ENCODE data around the gene FA2H. TPM values are rescaled to one million over a fixed set of nuclear protein-coding genes. Genes with fewer than 3 reads are reported as not detected.

FA2H gene
- polyA plus RNA-seq, 4 donors, result 6.7 to 17.8 (median 10.6) TPM

GRCh38 chr16:74745926-74746325 lies 28.7 kb downstream of the FA2H start:
- Histone ChIP-seq H3K27ac (ENCODE audit: low read depth in 1 of 3, low read length in 2 of 3) (no peak overlapping the region), H3K4me1 (ENCODE audit: control insufficient read depth in 3 of 3, insufficient read depth in 2 of 3, low read depth in 1 of 3, low read length in 2 of 3) (peaks cover 2 to 36% (median 4%) of the 10 kb centered on the region in 3 donors), H3K27me3 (ENCODE audit: control insufficient read depth in 3 of 3, insufficient read depth in 3 of 3, low read length in 3 of 3) (no peaks in the 10 kb centered on the region), H3K36me3 (ENCODE audit: control insufficient read depth in 3 of 3, insufficient read depth in 2 of 3, low read depth in 1 of 3, low read length in 3 of 3) (peaks cover 0 to 11% (median 0%) of the 10 kb centered on the region in 3 donors), H3K9me3 (ENCODE audit: control insufficient read depth in 2 of 2, insufficient read depth in 1 of 2, low read depth in 1 of 2, low read length in 1 of 2) (no peaks in the 10 kb centered on the region), H3K4me3 (ENCODE audit: low read depth in 1 of 3, low read length in 3 of 3) (no peak overlapping the region)
- FAIRE-seq, result no peak
- DNase-seq, result peak; percentile 36 to 69
- WGBS, 3 donors, result 59 to 88% (median 67%) methylated on average over 7 of the region's 7 CpGs

GRCh38 chr16:74745109-74745615 lies 29.5 kb downstream of the FA2H start:
- H3K27me3 ChIP-seq (ENCODE audit: control insufficient read depth in 3 of 3, insufficient read depth in 3 of 3, low read length in 3 of 3), result no peaks in the 10 kb centered on the region
- H3K4me3 ChIP-seq (ENCODE audit: low read depth in 1 of 3, low read length in 3 of 3), result no peak overlapping the region
- H3K9me3 ChIP-seq (ENCODE audit: control insufficient read depth in 2 of 2, insufficient read depth in 1 of 2, low read depth in 1 of 2, low read length in 1 of 2), result no peaks in the 10 kb centered on the region
- peaks cover 0 to 15% (median 0%) of the 10 kb centered on the region in 3 donors for H3K36me3 ChIP-seq (ENCODE audit: control insufficient read depth in 3 of 3, insufficient read depth in 2 of 3, low read depth in 1 of 3, low read length in 3 of 3)
- FAIRE-seq, result no peak
- 87 to 89% (median 87%) methylated on average over 10 of the region's 10 CpGs for WGBS, 3 donors
- no peak for DNase-seq
- H3K27ac ChIP-seq (ENCODE audit: low read depth in 1 of 3, low read length in 2 of 3), result peak overlapping the region in 1 of 3 donors; percentile 84
- H3K4me1 ChIP-seq (ENCODE audit: control insufficient read depth in 3 of 3, insufficient read depth in 2 of 3, low read depth in 1 of 3, low read length in 2 of 3), result peaks cover 4 to 36% (median 4%) of the 10 kb centered on the region in 3 donors

- no peak for DNase-seq
- H3K27ac ChIP-seq (ENCODE audit: low read depth in 1 of 3, low read length in 2 of 3), result peak overlapping the region in 2 of 3 donors; percentile 84 to 93
Measured at GRCh38 chr16:74744566-74744965, 30.1 kb downstream of the FA2H start.

DNA sequence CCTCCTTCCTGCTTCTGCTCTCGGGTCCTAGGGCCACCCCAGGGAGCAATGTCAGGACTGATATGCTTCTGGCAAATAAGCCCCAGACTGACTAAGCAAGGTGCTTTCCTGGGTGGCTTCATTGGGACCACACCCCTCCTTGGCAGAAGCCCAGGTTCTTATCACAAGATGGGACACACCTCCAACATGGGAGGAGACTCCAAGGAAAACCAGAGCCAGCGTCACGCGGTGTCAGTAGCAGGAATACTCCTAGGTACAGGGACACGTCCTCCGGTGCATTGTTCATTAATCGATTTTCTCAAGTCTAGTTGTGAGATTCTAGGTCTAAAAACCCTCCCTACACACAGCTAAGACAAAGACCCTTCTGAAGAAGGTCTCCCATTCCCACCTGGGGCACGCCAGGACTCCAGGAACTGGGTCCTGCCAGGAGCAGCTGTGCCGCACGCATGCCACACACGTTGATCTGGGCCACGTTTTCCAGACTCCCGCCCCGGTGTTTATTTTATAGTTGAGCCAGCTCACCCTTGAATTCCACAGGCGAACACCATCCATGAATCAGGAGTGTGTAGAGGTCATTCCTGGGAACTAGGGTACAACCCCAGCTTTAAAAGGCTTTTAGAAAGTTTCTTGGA lies 30.8 kb downstream of the FA2H start:
- no peaks in the 10 kb centered on the region for H3K9me3 ChIP-seq (ENCODE audit: control insufficient read depth in 2 of 2, insufficient read depth in 1 of 2, low read depth in 1 of 2, low read length in 1 of 2)
- H3K27me3 ChIP-seq (ENCODE audit: control insufficient read depth in 3 of 3, insufficient read depth in 3 of 3, low read length in 3 of 3), result no peaks in the 10 kb centered on the region
- H3K36me3 ChIP-seq (ENCODE audit: control insufficient read depth in 3 of 3, insufficient read depth in 2 of 3, low read depth in 1 of 3, low read length in 3 of 3), result peaks cover 0 to 27% (median 0%) of the 10 kb centered on the region in 3 donors
- H3K4me1 ChIP-seq (ENCODE audit: control insufficient read depth in 3 of 3, insufficient read depth in 2 of 3, low read depth in 1 of 3, low read length in 2 of 3), result peaks cover 4 to 36% (median 4%) of the 10 kb centered on the region in 3 donors
- peak overlapping the region in 1 of 3 donors; percentile 19 for H3K4me3 ChIP-seq (ENCODE audit: low read depth in 1 of 3, low read length in 3 of 3)
- H3K27ac ChIP-seq (ENCODE audit: low read depth in 1 of 3, low read length in 2 of 3), result peak overlapping the region; percentile 84 to 95 (median 93)
- WGBS, 3 donors, result 13 to 42% (median 28%) methylated on average over 15 of the region's 15 CpGs
- DNase-seq (peak; percentile 99 to 100), FAIRE-seq (no peak)

More at GRCh38 chr16:74744566-74744965, 30.1 kb downstream of the FA2H start:
- Histone ChIP-seq H3K4me1 (ENCODE audit: control insufficient read depth in 3 of 3, insufficient read depth in 2 of 3, low read depth in 1 of 3, low read length in 2 of 3) (peaks cover 4 to 36% (median 4%) of the 10 kb centered on the region in 3 donors), H3K27me3 (ENCODE audit: control insufficient read depth in 3 of 3, insufficient read depth in 3 of 3, low read length in 3 of 3) (no peaks in the 10 kb centered on the region), H3K9me3 (ENCODE audit: control insufficient read depth in 2 of 2, insufficient read depth in 1 of 2, low read depth in 1 of 2, low read length in 1 of 2) (no peaks in the 10 kb centered on the region), H3K4me3 (ENCODE audit: low read depth in 1 of 3, low read length in 3 of 3) (no peak overlapping the region), H3K36me3 (ENCODE audit: control insufficient read depth in 3 of 3, insufficient read depth in 2 of 3, low read depth in 1 of 3, low read length in 3 of 3) (peaks cover 0 to 19% (median 0%) of the 10 kb centered on the region in 3 donors)
- WGBS, 3 donors, result 85 to 93% (median 86%) methylated on average over 4 of the region's 4 CpGs
- FAIRE-seq, result no peak

DNA sequence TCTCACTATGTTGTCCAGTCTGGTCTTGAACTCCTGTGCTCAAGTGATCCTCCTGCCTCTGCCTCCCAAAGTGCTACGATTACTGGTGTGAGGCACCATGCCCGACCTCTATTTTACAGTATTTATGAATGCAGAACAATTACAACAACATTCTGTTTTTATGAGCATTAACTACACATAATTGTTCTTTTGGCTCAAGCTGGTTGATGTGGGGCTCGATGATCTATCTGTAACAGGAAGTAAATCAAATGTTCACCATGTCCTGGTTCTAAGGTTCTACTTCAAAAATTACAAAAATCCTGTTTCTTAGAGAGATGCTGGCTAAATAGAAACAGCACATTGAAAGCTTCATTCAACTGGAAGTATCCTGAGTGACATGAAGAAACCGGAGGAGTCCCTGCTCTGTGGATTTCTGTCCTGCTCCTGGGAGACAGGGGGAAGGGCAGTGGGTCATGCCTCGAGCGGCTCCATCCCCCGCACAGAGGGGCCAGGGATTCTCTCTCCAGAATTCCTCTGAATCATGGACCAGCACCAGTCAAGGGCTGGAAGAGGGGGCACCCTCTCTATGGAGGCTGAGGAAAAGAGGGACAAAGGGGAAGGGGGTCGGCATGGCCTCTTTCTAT lies 31.5 kb downstream of the FA2H start:
- peak overlapping the region in 1 of 3 donors; percentile 19 for H3K4me3 ChIP-seq (ENCODE audit: low read depth in 1 of 3, low read length in 3 of 3)

GRCh38 chr16:74742051-74742481 lies 32.6 kb downstream of the FA2H start:
- H3K36me3 ChIP-seq (ENCODE audit: control insufficient read depth in 3 of 3, insufficient read depth in 2 of 3, low read depth in 1 of 3, low read length in 3 of 3), result peaks cover 0 to 33% (median 0%) of the 10 kb centered on the region in 3 donors
- no peaks in the 10 kb centered on the region for H3K27me3 ChIP-seq (ENCODE audit: control insufficient read depth in 3 of 3, insufficient read depth in 3 of 3, low read length in 3 of 3)
- FAIRE-seq (no peak), DNase-seq (peak; percentile 33 to 84)
- no peaks in the 10 kb centered on the region for H3K9me3 ChIP-seq (ENCODE audit: control insufficient read depth in 2 of 2, insufficient read depth in 1 of 2, low read depth in 1 of 2, low read length in 1 of 2)
- peaks cover 4 to 52% (median 4%) of the 10 kb centered on the region in 3 donors for H3K4me1 ChIP-seq (ENCODE audit: control insufficient read depth in 3 of 3, insufficient read depth in 2 of 3, low read depth in 1 of 3, low read length in 2 of 3)
- H3K4me3 ChIP-seq (ENCODE audit: low read depth in 1 of 3, low read length in 3 of 3), result no peak overlapping the region
- H3K27ac ChIP-seq (ENCODE audit: low read depth in 1 of 3, low read length in 2 of 3), result peak overlapping the region; percentile 73 to 93 (median 76)
- WGBS, 3 donors, result 21 to 39% (median 31%) methylated on average over 10 of the region's 10 CpGs

More for the DNA sequence above, 31.5 kb downstream of the FA2H start:
- H3K9me3 ChIP-seq (ENCODE audit: control insufficient read depth in 2 of 2, insufficient read depth in 1 of 2, low read depth in 1 of 2, low read length in 1 of 2), result no peaks in the 10 kb centered on the region
- peak overlapping the region; percentile 79 to 95 (median 93) for H3K27ac ChIP-seq (ENCODE audit: low read depth in 1 of 3, low read length in 2 of 3)
- DNase-seq, result no peak
- H3K27me3 ChIP-seq (ENCODE audit: control insufficient read depth in 3 of 3, insufficient read depth in 3 of 3, low read length in 3 of 3), result no peaks in the 10 kb centered on the region
- peaks cover 4 to 41% (median 4%) of the 10 kb centered on the region in 3 donors for H3K4me1 ChIP-seq (ENCODE audit: control insufficient read depth in 3 of 3, insufficient read depth in 2 of 3, low read depth in 1 of 3, low read length in 2 of 3)
- no peak for FAIRE-seq
- 22 to 42% (median 37%) methylated on average over 8 of the region's 8 CpGs for WGBS, 3 donors
- peaks cover 0 to 31% (median 0%) of the 10 kb centered on the region in 3 donors for H3K36me3 ChIP-seq (ENCODE audit: control insufficient read depth in 3 of 3, insufficient read depth in 2 of 3, low read depth in 1 of 3, low read length in 3 of 3)

- Histone ChIP-seq H3K4me3 (ENCODE audit: low read depth in 1 of 3, low read length in 3 of 3) (no peak overlapping the region), H3K4me1 (ENCODE audit: control insufficient read depth in 3 of 3, insufficient read depth in 2 of 3, low read depth in 1 of 3, low read length in 2 of 3) (peaks cover 4 to 53% (median 4%) of the 10 kb centered on the region in 3 donors), H3K36me3 (ENCODE audit: control insufficient read depth in 3 of 3, insufficient read depth in 2 of 3, low read depth in 1 of 3, low read length in 3 of 3) (peaks cover 0 to 33% (median 0%) of the 10 kb centered on the region in 3 donors), H3K9me3 (ENCODE audit: control insufficient read depth in 2 of 2, insufficient read depth in 1 of 2, low read depth in 1 of 2, low read length in 1 of 2) (no peaks in the 10 kb centered on the region), H3K27ac (ENCODE audit: low read depth in 1 of 3, low read length in 2 of 3) (peak overlapping the region in 2 of 3 donors; percentile 66 to 82), H3K27me3 (ENCODE audit: control insufficient read depth in 3 of 3, insufficient read depth in 3 of 3, low read length in 3 of 3) (no peaks in the 10 kb centered on the region)
- FAIRE-seq (no peak), DNase-seq (peak in 1 of 2 donors; percentile 95)
- WGBS, 3 donors, result 16 to 70% (median 28%) methylated on average over 13 of the region's 13 CpGs
Measured at GRCh38 chr16:74740795-74741304, 33.8 kb downstream of the FA2H start.

- 78 to 89% (median 83%) methylated on average over 6 of the region's 6 CpGs for WGBS, 3 donors
- DNase-seq, result no peak
Measured at GRCh38 chr16:74739275-74739674, 35.3 kb downstream of the FA2H start.

More at GRCh38 chr16:74739275-74739674, 35.3 kb downstream of the FA2H start:
- no peaks in the 10 kb centered on the region for H3K9me3 ChIP-seq (ENCODE audit: control insufficient read depth in 2 of 2, insufficient read depth in 1 of 2, low read depth in 1 of 2, low read length in 1 of 2)
- H3K4me1 ChIP-seq (ENCODE audit: control insufficient read depth in 3 of 3, insufficient read depth in 2 of 3, low read depth in 1 of 3, low read length in 2 of 3), result peaks cover 4 to 37% (median 4%) of the 10 kb centered on the region in 3 donors
- no peak overlapping the region for H3K4me3 ChIP-seq (ENCODE audit: low read depth in 1 of 3, low read length in 3 of 3)
- no peaks in the 10 kb centered on the region for H3K27me3 ChIP-seq (ENCODE audit: control insufficient read depth in 3 of 3, insufficient read depth in 3 of 3, low read length in 3 of 3)
- no peak for FAIRE-seq
- no peak overlapping the region for H3K27ac ChIP-seq (ENCODE audit: low read depth in 1 of 3, low read length in 2 of 3)
- H3K36me3 ChIP-seq (ENCODE audit: control insufficient read depth in 3 of 3, insufficient read depth in 2 of 3, low read depth in 1 of 3, low read length in 3 of 3), result peaks cover 0 to 24% (median 0%) of the 10 kb centered on the region in 3 donors

Data from small intestine (tissue), 7 donors.